Aorta (tissue), 5 donors: ENCODE measurements around the gene APOC3. TPM values are rescaled to one million over a fixed set of nuclear protein-coding genes. Genes with fewer than 3 reads are reported as not detected.

Source experiments
- ATAC-seq: fragments of 200-7000 bp; cut with Tn5 transposase; one replicate; pipeline ENCODE4 v1.9.1; 2022; ENCODE audit warnings: moderate library complexity; ENCODE audit not compliant: low FRiP score
- DNase-seq, 2 donors: peaks; one replicate each; pipeline ENCODE4 v3.0.0-alpha.2; 2020
- H3K27ac ChIP-seq, 2 donors: one replicate each; pipeline ENCODE4 v1.5.1; 2013; ENCODE audit warnings: low read length in 2 of 2, mild to moderate bottlenecking in 2 of 2, moderate library complexity in 2 of 2, control low read depth in 1 of 2, inconsistent platforms in 1 of 2, low read depth in 1 of 2
- H3K27me3 ChIP-seq, 2 donors: one replicate each; pipeline ENCODE4 v1.6.1; 2013; ENCODE audit warnings: control low read depth in 1 of 2, low read length in 1 of 2, mild to moderate bottlenecking in 1 of 2, moderate library complexity in 1 of 2; ENCODE audit not compliant: insufficient read depth in 2 of 2, control insufficient read depth in 1 of 2
- H3K36me3 ChIP-seq, 2 donors: one replicate each; pipeline ENCODE4 v1.6.1; 2013; ENCODE audit warnings: control low read depth in 1 of 2, low read length in 1 of 2, mild to moderate bottlenecking in 1 of 2; ENCODE audit not compliant: insufficient read depth in 2 of 2, control insufficient read depth in 1 of 2
- H3K4me1 ChIP-seq, 2 donors: one replicate each; pipeline ENCODE4 v1.6.1; 2013; ENCODE audit warnings: low read length in 2 of 2, control low read depth in 1 of 2, mild to moderate bottlenecking in 1 of 2, moderate library complexity in 1 of 2; ENCODE audit not compliant: insufficient read depth in 2 of 2, control insufficient read depth in 1 of 2
- H3K4me3 ChIP-seq, 2 donors: one replicate each; pipeline ENCODE4 v1.5.1; 2013; ENCODE audit warnings: low read length in 2 of 2, control low read depth in 1 of 2, mild to moderate bottlenecking in 1 of 2
- H3K9me3 ChIP-seq: one replicate; pipeline ENCODE4 v1.6.1; 2013; ENCODE audit warnings: mild to moderate bottlenecking, low read length; ENCODE audit not compliant: control insufficient read depth
- WGBS, 2 donors: extraction: QIAGEN DNeasy Blood & Tissue Kit; methylation state at CpG; one replicate each; pipeline ENCODE4 v1.1.7; 2013; 5-methylcytosine and 5-hydroxymethylcytosine counted together
- intact Hi-C, 2 donors: fragments of 100-400 bp; cut with DNase I; formaldehyde crosslinking; loops; one replicate each; pipeline versions ENCODE4 v1.14.2 to v1.15.0; 2022
- polyA plus RNA-seq, 2 donors: library from polyadenylated mRNA; stranded (reverse); fragments of 200-250 nt; gene quantifications; one replicate each; pipeline ENCODE4 v1.2.3, GENCODE V29; 2013
- total RNA-seq, 2 donors: library from RNA; stranded (reverse); fragmentation: NEBNext Ultra II Directional; extraction: Animal tissue kit (Norgen Biotek cat#: 25700); gene quantifications; one replicate each; pipeline ENCODE4 v1.2.1, GENCODE V29; 2021
- donor health status: healthy with polysubstance abuse.
- donor health status: Bipolar disorder and iron deficiency.
- donor health status: DM: no; HTN: no; CAD: no.
- donor health status: DM: no; HTN: no; CAD: no.
- donor health status: DM: yes; HTN: yes; CAD: no.

Gene APOC3
- total and polyA plus RNA-seq, 4 donors, result 335 TPM; not detected in 3

DNA sequence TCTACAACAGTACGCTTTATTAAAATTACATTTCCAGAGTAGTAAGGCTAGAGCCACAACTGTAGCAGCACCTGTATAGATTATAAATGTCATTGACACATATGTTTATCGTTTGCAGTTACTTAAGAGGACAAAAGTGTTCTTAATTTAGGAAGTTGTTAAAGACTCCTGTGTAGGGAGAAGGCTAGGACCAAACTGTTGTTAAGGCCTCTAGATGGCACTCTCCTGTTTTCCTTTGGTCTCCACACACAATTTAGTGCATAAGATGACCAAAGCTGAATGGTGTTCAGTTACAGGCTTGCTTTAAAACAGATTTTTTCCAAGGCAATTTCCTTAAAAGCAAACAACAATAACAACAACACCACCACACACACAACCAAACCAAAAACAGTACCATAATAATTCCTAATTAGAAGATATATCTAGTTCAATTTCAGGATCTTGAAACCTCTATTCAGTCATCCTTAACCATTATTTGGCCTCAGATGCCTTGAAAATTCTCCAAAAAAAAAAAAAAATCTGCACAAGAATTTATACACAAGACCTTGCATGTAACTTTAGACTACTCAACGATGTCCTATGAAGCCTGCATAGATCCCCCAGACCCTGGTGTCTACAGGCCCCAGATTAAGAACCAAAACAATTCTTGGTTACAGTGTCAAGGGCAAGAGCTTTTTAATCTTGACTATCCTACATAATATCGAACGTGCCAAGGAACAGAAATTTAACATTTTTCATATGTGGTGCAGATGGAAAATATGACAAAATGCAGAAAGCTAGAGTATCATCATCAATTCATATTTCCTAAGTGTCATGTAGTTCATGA is 50.3 kb downstream of the APOC3 start:
- Histone ChIP-seq H3K4me3 (no peak overlapping the region), H3K9me3 (no peaks in the 10 kb centered on the region), H3K36me3 (peaks cover 0 to 7% of the 10 kb centered on the region in 2 donors), H3K27ac (no peak overlapping the region), H3K27me3 (no peaks in the 10 kb centered on the region), H3K4me1 (no peaks in the 10 kb centered on the region)
- DNase-seq, result no peak
- ATAC-seq, result peak; percentile 76
- WGBS, 2 donors, result 44% methylated on average over 5 of the region's 5 CpGs
- intact Hi-C loops, result loop anchor here (1.0 to 2.0 kb wide), 2 partner anchors 226 to 227 kb away; no protein-coding TSS in a partner anchor

DNA sequence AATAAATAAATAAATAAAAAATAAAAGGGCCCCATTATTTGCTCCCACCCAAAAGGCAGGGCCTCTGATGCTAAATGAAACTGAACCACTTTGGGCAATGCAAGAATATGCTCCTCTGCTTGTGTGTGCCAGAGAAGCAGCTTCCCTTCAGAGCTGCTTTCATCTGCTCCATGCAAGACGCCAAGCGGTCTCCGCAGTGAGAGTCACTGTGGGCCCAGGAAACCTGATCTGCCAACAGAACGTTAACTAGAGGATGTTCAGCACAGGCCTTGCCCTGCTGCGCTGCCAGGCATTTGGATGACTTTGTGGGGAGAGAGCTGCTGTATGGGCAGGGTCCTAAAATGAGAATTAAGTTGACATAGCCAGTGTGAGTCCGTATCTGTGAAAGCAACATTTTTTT is 51.4 kb downstream of the APOC3 start:
- no peak overlapping the region for H3K4me3 ChIP-seq
- 73 to 75% methylated on average over 6 of the region's 6 CpGs for WGBS, 2 donors
- no peak overlapping the region for H3K27ac ChIP-seq
- DNase-seq (no peak), ATAC-seq (no peak)
- H3K4me1 ChIP-seq, result no peaks in the 10 kb centered on the region
- H3K27me3 ChIP-seq, result no peaks in the 10 kb centered on the region
- peaks cover 0 to 2% of the 10 kb centered on the region in 2 donors for H3K36me3 ChIP-seq
- H3K9me3 ChIP-seq, result no peaks in the 10 kb centered on the region
- intact Hi-C loops, result no loop called here

DNA sequence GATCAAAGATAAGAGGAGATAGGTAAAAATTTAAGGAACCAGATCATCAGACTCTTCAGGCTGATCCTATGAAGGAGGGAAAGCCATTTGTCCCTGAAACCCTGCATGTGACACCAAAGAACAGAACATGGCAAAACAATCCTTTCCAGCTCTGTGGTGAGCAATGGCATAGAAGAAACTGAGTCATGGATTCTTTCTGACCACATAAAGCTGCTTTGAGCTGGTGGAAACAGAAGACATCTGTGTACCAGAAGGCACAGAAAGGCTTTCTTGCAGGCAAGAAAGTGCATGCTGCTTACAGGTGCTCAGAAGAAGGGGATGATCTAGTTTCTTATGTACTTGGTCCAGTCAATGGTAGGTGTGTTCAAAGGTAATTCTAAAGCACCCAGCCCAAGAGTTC is 52.7 kb downstream of the APOC3 start:
- Histone ChIP-seq H3K27ac (no peak overlapping the region), H3K9me3 (no peaks in the 10 kb centered on the region), H3K4me1 (no peaks in the 10 kb centered on the region), H3K36me3 (peaks cover 0 to 2% of the 10 kb centered on the region in 2 donors), H3K27me3 (no peaks in the 10 kb centered on the region), H3K4me3 (no peak overlapping the region)
- DNase-seq (no peak), ATAC-seq (no peak)
- intact Hi-C loops, result no loop called here

Other genes starting within 250 kb of the APOC3 start
- gene BUD13, start 56.9 kb upstream of the APOC3 start, total RNA-seq, result 10 to 100 TPM; 12.7 to 12.9 TPM
- 10 to 100 TPM; 10.3 to 15.7 TPM for gene BUD13, start 56.9 kb upstream of the APOC3 start, polyA plus RNA-seq
- gene ZPR1, start 41.9 kb upstream of the APOC3 start, total RNA-seq, result 10 to 100 TPM; 31.5 to 48.2 TPM
- gene ZPR1, start 41.9 kb upstream of the APOC3 start, polyA plus RNA-seq, result 10 to 100 TPM; 19.2 to 21.2 TPM
- gene APOA5, start 38.0 kb upstream of the APOC3 start, total RNA-seq, result not detected
- gene APOA5, start 38.0 kb upstream of the APOC3 start, polyA plus RNA-seq, result not detected
- not detected for gene APOA4, start 6.6 kb upstream of the APOC3 start, total RNA-seq
- 100 to 1,000 TPM in 1 of 2 donors, under 1 TPM in 1; 0.64 to 457 TPM for gene APOA4, start 6.6 kb upstream of the APOC3 start, polyA plus RNA-seq
- gene APOA1, start 7.7 kb downstream of the APOC3 start, total RNA-seq, result not detected
- gene APOA1, start 7.7 kb downstream of the APOC3 start, polyA plus RNA-seq, result 100 to 1,000 TPM in 1 of 2 donors, 1 to 10 TPM in 1; 1.2 to 416 TPM